Mesenteric fat pad (tissue), 1 donor: ENCODE results near the gene PARP1. TPM values are rescaled to one million over a fixed set of nuclear protein-coding genes. Genes with fewer than 3 reads are reported as not detected.
A peak's percentile ranks its signal among the peaks of the same experiment; 100 is the strongest.

ENCODE experiments used
- DNase-seq: peaks from one replicate; pipeline ENCODE4 v3.0.0-alpha.2; 2020; ENCODE audit warnings: low spot score
- total RNA-seq: library from RNA; stranded (reverse); fragmentation: NEBNext Ultra II Directional; extraction: Animal tissue kit (Norgen Biotek cat#: 25700); gene quantifications from one replicate; pipeline ENCODE4 v1.2.1, GENCODE V29; 2021
- donor health status: DM: yes; HTN: yes; CAD: no.

Gene PARP1
- total RNA-seq, 1 donor from 2014 or later, result 52.9 TPM

- DNase-seq, result peak; percentile 82
Measured at GRCh38 chr1:226384040-226384439, 23.9 kb downstream of the PARP1 start.

GRCh38 chr1:226382030-226382429, 25.9 kb downstream of the PARP1 start:
- DNase-seq, result peak; percentile 45

- DNase-seq, result peak; percentile 53
Measured at GRCh38 chr1:226381226-226381998, 26.5 kb downstream of the PARP1 start.

- DNase-seq, result no peak
Measured at GRCh38 chr1:226378071-226378470, 29.8 kb downstream of the PARP1 start.

GRCh38 chr1:226376300-226376699, 31.6 kb downstream of the PARP1 start:
- no peak for DNase-seq

- DNase-seq, result peak; percentile 37
Measured at GRCh38 chr1:226373376-226373775, 34.5 kb downstream of the PARP1 start.

- peak; percentile 77 for DNase-seq
Measured at GRCh38 chr1:226372885-226373284, 35.0 kb downstream of the PARP1 start.

- peak; percentile 62 for DNase-seq
Measured at GRCh38 chr1:226371866-226372490, 35.9 kb downstream of the PARP1 start.

GRCh38 chr1:226371027-226371694, 36.7 kb downstream of the PARP1 start:
- DNase-seq, result peak; percentile 47

- peak; percentile 69 for DNase-seq
Measured at GRCh38 chr1:226370144-226370923, 37.6 kb downstream of the PARP1 start.

GRCh38 chr1:226369110-226369509, 38.8 kb downstream of the PARP1 start:
- DNase-seq, result no peak

GRCh38 chr1:226366290-226366689, 41.6 kb downstream of the PARP1 start:
- no peak for DNase-seq

GRCh38 chr1:226365831-226366231, 42.1 kb downstream of the PARP1 start:
- no peak for DNase-seq

- no peak for DNase-seq
Measured at GRCh38 chr1:226364901-226365565, 42.9 kb downstream of the PARP1 start.

GRCh38 chr1:226364514-226364899, 43.4 kb downstream of the PARP1 start:
- DNase-seq, result no peak

- no peak for DNase-seq
Measured at GRCh38 chr1:226363801-226364513, 43.9 kb downstream of the PARP1 start.

- no peak for DNase-seq
Measured at GRCh38 chr1:226362891-226363447, 44.9 kb downstream of the PARP1 start.

GRCh38 chr1:226362361-226362760, 45.5 kb downstream of the PARP1 start:
- no peak for DNase-seq

GRCh38 chr1:226360106-226360746, 47.7 kb downstream of the PARP1 start:
- no peak for DNase-seq
